GM10266 (cell line): ENCODE measurements around the gene SOWAHA.
"Not testable (repeated sequence)": the region's sequence is repeated elsewhere in the genome, so short reads cannot be mapped to it uniquely, and the experiment has no call there.

Experiments used
- DNase-seq: peaks from one replicate; pipeline ENCODE4 v3.0.0; 2012; ENCODE audit errors: extremely low spot score
- TF ChIP-seq, protein P1 (sequence below): IDR thresholded peaks from 2 replicates; pipeline ENCODE4 v1.5.1; 2012; ENCODE audit warnings: mild to moderate bottlenecking, low read depth; ENCODE audit not compliant: control insufficient read depth, insufficient read depth; ENCODE audit errors: missing control alignments

The SOWAHA gene

GRCh38 chr5:132797651-132798050 is 15.5 kb upstream of the SOWAHA start:
- TF ChIP-seq, protein P1, sequence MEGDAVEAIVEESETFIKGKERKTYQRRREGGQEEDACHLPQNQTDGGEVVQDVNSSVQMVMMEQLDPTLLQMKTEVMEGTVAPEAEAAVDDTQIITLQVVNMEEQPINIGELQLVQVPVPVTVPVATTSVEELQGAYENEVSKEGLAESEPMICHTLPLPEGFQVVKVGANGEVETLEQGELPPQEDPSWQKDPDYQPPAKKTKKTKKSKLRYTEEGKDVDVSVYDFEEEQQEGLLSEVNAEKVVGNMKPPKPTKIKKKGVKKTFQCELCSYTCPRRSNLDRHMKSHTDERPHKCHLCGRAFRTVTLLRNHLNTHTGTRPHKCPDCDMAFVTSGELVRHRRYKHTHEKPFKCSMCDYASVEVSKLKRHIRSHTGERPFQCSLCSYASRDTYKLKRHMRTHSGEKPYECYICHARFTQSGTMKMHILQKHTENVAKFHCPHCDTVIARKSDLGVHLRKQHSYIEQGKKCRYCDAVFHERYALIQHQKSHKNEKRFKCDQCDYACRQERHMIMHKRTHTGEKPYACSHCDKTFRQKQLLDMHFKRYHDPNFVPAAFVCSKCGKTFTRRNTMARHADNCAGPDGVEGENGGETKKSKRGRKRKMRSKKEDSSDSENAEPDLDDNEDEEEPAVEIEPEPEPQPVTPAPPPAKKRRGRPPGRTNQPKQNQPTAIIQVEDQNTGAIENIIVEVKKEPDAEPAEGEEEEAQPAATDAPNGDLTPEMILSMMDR: no peak
- DNase-seq: no peak

- TF ChIP-seq, protein P1: no peak
- no peak for DNase-seq
Observed at GRCh38 chr5:132799392-132799791, 13.7 kb upstream of the SOWAHA start.

DNA sequence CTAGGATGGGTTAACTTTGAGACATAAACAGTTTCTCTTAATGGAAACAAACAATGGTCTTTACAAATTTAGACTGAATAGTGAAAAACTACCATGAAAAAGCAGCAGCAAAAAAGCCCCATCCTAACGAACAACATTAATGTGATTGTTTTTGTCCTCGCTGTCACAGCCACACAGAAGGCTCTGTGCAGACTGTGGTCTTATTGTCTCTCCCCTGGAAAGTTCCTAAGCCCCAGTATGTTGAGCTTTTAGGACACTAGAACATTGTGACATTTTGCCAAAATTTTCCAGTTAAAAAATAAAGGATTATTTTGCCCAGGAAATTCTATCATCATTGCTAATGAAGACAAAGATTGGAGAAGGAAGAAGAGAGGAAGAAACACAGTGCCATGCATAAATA is 12.6 kb upstream of the SOWAHA start:
- DNase-seq: no peak
- TF ChIP-seq, protein P1: no peak

GRCh38 chr5:132802044-132802684 is 10.9 kb upstream of the SOWAHA start:
- DNase-seq: no peak
- TF ChIP-seq, protein P1: no peak

DNA sequence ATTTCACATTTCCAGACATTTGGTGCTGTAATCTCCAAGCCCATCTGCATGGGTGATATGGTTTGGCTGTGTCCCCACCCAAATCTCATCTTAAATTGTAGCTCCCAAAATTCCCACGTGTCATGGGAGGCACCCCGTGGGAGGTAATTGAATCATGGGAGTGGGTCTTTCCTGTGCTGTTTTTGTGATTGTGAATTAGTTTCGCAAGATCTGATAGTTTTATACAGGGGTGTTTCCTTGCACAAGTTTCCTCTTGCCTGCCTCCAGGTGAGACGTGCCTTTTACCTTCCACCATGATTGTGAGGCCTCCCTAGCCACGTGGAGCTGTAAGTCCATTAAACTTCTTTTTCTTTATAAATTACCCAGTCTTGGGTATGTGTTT is 10.4 kb upstream of the SOWAHA start:
- DNase-seq: not testable (repeated sequence)

DNA sequence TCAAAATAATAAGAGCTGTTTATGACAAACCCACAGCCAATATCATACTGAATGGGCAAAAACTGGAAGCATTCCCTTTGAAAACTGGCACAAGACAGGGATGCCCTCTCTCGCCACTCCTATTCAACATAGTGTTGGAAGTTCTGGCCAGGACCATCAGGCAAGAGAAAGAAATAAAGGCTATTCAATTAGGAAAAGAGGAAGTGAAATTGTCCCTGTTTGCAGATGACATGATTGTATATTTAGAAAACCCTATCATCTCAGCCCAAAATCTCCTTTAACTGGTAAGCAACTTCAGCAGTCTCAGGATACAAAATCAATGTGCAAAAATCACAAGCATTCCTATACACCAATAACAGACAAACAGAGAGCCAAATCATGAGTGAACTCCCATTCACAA is 8.9 kb upstream of the SOWAHA start:
- not testable (repeated sequence) for DNase-seq

DNA sequence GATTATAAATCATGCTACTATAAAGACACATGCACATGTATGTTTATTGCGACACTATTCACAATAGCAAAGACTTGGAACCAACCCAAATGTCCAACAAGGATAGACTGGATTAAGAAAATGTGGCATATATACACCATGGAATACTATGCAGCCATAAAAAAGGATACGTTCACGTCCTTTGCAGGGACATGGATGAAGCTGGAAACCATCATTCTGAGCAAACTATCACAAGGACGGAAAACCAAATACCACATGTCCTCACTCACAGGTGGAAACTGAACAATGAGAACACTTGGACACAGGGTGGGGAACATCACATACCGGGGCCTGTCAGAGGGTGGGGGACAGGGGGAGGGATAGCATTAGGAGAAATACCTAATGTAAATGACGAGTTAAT is 7.2 kb upstream of the SOWAHA start:
- DNase-seq: not testable (repeated sequence)

DNA sequence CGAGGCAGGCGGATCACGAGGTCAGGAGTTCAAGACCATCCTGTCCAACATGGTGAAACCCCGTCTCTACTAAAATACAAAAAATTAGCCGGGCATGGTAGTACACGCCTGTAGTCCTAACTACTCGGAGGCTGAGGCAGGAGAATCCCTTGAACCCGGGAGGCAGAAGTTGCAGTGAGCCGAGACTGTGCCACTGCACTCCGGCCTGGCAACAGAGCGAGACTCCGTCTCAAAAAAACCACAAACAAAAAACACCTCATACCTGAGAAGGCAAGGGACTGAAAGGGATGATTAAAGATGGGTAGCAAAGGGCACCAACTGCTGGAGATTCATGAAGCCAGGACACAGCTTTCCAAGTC is 6.3 kb upstream of the SOWAHA start:
- not testable (repeated sequence) for DNase-seq

- TF ChIP-seq, protein P1: peak; percentile 8
- DNase-seq: no peak
Observed at GRCh38 chr5:132807163-132807838, 5.8 kb upstream of the SOWAHA start.
